ENCODE measurements around the gene CPSF4L.
"Not testable (repeated sequence)": the region's sequence is repeated elsewhere in the genome, so short reads cannot be mapped to it uniquely, and the experiment has no call there.

CPSF4L gene

DNA sequence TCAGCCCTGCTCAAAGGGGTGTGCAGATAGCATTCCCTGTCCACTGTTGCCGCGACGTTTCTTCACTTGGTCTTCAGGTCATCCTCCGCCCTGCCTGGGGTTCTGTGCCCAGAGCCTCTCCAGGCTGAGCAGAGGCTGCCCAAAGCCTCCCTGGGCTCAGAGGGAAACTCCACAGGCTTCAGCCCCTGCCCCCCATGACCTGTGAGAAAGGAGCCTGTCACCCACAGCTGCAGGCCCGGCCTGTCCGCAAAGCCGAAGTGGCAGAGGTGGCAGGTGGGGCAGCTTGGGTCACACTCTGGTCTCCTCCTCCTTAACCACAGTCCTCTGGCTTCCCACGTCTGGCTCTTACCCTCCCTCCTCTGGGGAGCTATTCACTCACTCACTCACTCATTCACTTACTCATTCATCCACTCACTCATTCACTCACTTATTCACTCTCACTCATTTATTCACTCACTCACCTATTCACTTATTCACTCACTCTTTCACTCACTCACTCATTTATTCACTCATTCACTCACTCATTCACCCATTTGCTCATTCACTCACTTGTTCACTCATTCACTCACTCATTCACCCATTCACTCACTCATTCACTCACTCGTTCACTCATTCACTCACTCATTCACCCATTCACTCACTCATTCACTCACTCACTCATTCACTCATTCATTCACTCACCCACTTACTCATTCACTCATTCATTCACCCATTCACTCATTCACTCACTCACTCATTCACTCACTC is 7.1 kb upstream of the CPSF4L start:
- DNase-seq (ENCODE audit: low spot score), result peak; percentile 16

DNA sequence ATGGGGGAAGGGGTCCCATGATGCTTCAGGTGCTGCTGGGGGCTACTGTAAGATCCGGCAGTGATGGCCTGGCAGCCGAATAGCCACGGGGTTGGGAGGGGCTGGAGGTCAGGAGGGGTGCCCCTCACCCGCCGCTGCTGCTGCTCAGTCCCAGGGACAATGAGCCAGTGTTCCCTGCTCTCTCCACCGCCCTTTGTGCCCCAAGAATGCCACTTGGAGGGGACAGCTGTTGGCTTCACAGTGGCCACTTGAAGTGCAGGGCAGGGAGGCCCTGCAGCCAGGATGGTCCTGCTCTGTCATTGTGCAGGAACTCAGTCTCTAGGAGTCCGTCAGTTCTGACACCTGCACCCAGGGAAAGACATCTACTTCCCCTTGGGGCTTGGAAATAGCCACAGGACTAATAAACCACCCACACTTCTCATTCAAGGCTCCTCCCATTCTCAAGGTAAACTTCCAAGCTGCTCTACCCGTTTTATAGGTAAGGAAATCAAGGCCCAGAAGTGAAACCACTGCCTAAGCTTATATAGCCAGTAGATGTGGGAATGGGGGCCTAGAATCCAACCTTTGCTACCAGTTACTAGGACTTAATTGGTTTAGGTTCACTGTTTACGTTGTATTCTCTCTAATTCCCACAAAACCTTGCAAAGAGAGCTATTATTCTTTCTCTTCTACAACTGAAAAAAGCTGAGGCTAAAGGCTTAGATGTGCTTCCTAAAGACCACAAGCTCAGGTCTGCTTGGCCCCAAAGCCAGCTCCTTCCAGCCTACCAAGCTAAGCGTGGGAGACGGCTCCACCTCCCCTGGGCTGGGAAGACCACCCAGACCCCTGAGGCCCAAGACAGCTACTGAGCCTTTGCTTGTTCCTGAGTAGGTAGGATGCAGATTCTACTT is 6.2 kb upstream of the CPSF4L start:
- DNase-seq (ENCODE audit: low spot score), result no peak

DNA sequence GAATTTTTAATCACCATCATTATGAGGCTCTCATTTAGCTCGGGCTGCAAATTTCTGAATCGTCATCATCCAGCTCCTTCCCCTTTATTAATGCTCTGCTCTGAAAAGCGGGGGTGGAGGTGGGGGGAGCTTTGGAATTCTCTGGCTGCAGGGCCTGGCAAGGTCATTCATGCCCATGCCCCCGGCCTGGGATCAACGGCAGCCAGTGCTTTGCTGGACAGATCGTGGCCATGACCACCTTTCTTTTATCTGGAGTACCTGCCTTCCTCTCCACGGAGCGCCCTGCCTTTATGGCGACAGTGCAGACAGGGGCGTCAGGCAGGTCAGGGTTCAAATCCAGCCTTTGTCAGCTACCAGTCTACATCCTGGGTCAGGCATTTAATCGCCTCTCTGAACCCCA is 5.1 kb upstream of the CPSF4L start:
- no peak for DNase-seq (ENCODE audit: low spot score)

DNA sequence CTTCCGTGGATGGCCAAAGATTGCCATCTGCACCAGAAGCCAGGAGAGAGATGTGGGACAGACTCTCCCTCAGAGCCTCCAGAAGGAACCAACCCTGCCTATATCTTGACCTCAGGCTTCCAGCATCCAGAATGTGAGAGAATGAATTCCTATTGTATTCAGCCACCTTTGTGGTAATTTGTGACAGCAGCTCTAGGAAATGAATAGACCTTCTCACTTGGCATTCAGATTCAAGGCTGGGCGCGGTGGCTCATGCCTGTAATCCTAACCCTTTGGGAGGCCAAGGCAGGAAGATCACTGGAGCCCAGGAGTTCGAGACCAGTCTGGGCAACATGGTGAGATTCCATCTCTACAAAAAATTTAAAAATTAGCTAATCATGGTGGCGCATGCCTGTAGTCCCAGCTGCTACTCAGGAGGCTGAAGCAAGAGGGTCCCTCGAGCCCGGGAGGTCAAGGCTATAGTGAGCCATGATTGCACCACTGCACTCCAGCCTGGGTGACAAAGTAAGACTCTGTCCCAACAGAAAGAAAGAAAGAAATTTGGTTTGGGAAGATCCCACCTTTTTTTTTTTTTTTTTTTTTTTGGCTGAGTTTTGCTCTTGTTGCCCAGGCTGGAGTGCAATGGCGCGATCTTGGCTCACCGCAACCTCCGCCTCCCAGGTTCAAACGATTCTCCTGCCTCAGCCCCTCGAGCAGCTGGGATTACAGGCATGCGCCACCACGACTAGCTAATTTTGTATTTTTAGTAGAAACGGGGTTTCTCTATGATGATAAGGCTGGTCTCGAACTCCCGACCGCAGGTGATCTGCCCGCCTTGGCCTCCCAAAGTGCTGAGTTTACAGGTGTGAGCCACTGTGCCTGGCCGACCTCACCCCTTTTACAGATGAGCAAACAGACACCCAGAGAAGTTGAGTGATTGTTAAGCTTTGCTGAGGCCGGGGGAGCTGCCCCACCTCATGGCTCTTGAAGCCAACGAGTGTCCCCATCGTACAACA is 4.3 kb upstream of the CPSF4L start:
- no peak for DNase-seq (ENCODE audit: low spot score)

DNA sequence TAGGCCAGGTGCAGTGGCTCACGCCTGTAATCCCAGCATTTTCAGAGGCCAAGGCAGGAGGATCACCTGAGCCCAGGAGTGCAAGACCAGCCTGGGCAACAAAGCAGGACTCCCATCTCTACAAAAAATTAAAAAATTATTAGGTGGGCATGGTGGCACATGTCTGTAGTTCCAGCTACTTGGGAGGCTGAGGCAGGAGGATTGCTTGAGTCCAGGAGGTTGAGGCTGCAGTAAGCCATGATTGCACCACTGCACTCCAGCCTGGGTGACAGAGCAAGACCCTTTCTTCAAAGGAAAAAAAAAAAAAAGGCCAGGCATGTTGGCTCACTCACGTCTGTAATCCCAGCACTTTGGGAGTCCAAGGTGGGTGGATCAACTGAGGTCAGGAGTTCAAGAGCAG is 2.8 kb upstream of the CPSF4L start:
- DNase-seq (ENCODE audit: low spot score), result not testable (repeated sequence)

DNA sequence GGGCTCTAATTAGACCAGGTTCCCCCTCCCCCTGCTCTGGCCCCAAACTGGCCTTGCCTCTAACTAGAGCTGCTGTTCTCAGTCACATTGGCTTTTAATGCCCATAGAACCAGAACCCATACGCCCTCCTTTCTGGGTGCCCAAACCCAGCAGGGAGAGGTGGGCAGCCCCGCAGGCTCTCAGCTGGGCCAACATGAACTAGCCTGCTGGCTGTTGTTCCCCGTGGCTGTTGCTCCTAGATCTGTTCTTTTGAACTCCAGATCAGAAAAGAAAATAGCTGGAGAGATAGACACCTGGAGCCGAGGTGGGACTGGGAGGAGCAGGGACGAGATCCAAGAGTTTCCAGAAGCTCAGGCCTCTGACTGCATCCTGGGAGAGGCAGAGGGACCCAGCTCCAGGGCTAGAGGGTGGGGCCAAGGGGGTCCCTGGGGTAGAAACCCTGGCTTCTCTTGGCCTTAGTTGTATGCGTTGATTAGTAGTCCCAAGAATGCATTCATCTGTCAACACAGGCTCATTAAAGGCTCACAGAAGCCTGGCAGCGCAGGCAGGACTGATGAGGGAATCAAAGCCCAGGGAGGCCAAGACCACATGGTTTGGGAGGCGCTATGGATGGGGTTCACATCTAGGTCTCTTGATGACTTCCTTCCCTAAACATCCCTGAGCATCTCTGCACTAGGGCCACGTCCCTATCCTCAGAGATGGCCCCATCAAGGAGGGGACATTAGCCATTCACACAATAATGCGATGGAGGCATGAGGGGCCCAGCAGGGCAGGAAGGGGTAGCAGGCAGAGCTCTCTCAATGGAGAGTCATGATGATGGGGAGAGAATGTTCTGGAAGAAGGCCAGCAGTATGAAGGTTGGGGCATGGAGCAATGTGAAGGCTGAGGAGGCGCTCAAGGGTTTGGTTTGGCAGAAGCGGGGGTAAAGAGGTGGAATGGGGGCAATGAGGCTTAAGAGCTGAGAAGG is 1.3 kb upstream of the CPSF4L start:
- DNase-seq (ENCODE audit: low spot score), result no peak

DNA sequence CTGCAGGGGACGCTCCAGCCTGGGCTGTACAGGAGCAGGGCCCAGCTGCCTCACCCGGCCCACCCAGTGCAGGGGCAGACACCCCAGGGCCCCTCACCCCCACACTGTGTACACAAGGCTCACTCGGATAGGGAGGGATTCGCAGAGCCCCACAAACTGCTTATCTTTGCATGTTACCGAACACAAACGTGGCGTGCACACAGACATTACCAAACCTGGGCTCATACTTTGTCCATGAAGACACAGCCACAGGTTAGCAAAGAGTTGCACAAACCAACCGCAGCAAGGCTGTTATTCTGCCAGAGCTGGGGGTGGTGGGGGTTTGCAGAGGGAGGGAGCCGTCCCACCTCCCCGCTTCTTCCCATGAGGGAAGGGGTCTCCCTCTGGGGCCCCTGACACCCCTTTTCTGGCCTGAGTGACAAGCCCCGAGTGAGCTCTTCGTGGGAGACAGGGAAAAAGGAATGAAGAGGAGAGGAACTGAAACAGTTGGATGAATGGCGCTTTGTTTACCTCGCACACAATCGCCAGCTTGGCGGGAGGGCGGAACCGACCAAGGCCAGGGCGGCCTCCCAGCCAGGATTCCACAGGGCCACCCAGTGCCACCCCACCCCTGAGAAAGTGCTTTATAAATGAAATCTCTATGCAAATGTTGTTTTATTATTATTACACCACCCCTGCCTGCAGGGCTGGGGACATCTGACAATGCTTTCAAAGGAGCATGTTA is 434 bp upstream of the CPSF4L start:
- DNase-seq (ENCODE audit: low spot score), result no peak

DNA sequence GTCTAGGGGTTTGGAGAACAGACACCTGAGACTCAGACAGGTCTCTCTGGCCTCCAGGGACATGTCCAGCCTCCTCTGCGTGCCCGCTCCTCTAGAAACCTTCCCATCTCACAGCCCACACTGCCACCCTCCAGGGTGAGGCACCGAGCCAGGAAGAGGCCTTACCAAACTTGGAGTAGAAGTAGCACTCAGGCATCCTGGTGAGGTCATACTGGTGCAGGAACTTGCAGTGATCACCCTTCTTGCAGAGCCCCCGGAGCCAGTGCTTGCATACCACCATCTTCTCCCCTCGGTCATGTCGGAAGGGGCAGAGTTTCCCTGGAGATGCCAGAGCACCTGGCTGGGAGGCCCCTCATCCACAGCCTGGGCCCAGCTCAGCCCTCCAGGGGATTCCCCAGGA is 4.2 kb downstream of the CPSF4L start:
- DNase-seq (ENCODE audit: low spot score), result no peak

DNA sequence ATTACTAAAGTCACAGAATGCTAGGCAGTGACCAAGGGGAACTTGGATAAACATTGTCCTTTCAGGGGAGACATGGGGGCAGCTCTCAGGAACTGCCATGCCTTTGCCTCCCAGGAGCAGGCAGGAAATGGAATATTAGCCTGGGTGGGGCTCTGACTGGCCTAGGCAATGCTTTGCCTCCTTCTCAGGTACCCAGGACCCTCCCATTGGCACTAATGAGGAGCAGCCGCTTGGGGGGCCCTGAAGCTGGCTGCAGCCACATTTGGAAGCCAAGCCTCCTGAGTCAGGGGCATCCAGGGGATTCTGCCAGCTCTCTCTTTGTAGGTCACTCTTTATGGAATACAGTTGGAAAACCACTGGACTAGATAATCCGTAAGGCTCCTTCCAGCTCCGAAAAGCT is 5.5 kb downstream of the CPSF4L start:
- DNase-seq (ENCODE audit: low spot score), result no peak

DNA sequence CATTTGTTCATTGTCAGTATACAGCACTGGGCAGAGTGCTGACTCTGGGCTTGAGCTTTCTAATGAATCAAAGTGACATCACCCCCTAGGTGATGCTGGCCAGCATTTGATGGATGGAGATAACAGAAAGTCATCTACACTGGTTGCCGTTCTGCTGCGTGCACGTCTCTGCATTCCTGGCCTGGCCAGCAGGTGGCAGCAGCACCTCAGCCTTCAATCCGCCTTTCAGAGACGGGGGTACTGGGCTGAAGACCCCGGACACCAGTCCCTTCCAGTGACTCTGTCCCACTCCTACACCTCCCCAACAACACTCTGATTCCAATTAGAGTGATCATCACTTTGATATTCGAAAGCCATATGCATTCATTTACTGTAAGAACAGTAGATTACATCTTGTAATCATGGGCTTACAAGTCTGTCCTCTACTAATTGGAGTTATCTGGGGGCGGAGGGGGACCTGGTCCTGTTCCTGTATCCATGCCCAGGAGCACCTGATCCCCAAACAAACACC is 6.0 kb downstream of the CPSF4L start:
- DNase-seq (ENCODE audit: low spot score), result peak; percentile 79

DNA sequence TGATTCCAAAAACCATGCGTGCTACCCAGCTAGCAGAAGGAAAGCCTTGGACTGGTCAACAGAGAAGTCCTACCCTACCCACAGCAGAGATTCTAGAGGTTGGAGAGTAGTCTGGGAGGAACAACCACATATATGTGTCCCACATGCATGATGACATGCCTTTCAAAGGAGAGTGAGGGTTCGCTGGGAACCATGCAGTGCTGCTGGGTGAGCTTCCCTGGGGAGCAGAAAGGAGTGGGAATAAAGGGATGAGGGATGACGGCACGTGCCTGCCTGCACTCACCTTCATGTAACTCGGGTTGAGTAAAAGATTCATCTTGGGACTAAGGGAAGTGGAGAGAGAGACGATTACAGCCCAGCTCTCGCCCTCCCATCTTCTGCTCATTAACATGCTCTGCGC is 9.8 kb downstream of the CPSF4L start:
- DNase-seq (ENCODE audit: low spot score), result no peak

DNA sequence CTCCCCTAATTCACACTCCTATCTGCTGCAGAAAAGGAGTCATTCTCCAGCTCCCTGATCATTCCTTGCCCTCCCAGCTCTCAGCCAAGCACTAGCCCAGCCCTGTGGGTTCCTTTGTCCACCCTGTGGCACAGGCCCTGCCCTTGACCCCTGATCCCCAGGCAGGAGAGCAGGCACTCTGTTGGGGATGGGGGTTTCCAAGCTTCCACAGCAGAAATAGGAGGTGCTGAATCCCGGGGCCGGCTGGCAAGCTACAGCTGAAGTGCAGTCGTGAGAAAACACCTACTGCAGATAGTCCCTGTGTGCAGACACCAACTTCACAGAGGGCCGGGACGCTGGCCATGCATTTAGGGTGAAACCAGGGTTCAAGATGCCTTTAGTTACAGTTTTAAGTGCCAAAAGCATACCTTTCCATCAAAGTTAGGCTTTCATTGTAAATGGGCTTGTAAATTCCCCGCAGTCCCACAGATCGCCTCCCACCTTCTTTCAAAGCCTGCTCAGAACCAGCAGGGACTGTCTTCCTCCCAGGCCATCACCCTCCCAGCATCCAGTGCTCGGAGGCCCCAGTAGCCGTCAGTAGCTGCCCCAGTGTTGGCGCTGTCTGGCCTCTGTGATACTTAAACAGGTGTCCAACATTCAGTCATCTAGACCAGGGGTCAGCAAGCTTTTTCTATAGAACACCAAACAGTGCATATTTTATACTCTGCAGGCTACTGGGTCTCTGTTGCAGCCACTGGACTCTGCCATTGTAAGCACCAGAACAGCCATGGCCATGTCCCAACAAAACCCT is 10.6 kb downstream of the CPSF4L start:
- DNase-seq (ENCODE audit: low spot score), result no peak

DNA sequence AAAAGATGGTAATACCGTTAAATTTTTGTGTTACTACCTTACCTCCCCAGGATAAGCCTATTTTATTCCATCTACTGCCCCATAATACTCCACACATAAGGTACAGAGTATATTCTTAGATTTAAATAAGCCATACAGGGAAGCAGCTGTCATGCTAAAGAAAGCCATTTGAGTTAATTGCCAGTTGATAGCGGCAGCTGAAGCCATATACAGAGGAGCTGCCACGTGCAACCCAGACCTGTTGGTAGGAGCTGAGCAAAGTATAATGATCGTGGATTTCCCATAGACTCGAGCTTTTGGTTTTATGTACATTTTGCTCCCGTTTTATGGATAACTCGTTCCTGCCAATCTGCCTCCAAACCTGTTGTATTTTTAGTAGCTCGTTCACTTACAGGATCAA is 12.0 kb downstream of the CPSF4L start:
- no peak for DNase-seq (ENCODE audit: low spot score)

DNA sequence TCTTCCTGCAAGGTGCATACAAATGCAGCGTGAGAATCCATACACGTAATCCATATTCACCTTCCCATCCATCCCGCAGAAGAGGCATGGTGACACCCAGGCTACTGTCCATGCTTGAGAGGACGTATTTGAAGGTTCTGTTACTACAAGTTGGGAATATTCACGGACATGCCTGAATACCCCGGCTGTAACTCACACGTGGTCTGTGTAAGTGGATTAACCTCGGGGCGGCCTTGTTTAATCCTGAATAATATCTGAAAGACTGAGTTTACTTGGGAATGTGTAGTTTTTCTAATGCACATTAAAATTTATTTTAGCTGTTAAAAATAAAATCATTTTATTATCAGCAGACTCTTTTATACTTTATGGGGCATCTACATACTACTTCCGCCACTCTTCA is 13.1 kb downstream of the CPSF4L start:
- DNase-seq (ENCODE audit: low spot score), result no peak

DNA sequence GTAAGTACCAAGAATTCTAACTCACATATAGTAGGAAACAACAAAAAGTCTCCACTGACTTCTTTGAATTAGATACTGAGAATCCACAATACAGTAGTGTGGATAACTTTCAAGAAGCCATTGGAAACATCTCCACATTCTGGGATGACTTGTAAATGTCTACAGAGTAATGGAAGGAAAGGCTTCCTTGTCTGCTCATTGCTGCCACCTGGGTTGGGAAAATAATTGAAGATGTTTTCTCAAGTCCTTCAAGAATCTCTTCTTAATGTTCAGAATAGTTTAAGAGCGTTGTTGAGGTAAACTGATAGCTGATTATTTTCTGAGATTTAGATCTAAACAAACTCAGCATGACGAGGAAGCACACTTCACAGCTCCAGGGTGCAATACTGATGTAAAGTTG is 14.0 kb downstream of the CPSF4L start:
- no peak for DNase-seq (ENCODE audit: low spot score)

DNA sequence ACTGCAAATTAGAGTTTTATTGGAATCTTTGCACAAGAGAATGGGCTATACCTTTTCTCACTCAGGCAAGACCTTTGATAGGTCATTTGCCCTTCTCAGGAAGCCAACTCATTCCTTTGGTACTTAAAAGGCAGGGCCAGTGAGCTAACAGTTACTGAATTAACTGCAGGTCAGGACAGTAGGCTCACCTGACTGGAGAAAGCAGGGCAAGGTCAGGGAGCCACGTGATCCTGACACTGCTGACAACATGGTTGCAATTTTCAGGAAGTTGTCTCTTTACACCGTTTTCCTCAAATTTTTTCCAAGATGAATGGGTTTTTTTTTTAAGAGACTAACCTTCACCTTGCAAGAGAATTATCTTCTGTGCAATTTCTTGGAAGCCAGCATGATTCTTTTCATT is 21.1 kb downstream of the CPSF4L start:
- DNase-seq (ENCODE audit: low spot score), result no peak

DNA sequence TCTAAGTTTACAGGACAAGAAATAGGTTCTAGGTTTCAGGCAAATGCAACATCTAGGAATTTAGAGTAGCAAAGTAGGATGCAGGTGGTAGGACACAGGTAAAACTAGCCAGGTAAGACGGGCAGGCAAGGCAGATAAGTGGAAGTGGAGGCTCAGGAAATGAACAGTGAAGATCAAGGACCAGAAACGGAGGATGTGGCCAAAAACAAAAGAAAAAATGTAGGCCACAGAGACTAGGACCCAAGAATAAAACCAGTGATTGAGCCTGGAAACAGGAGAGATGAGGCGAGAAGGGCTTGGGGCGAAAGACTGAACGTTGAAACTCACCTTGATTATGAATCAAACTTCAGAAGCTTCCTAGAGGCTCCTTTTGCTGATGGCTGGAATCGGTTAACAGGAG is 24.0 kb downstream of the CPSF4L start:
- no peak for DNase-seq (ENCODE audit: low spot score)

DNA sequence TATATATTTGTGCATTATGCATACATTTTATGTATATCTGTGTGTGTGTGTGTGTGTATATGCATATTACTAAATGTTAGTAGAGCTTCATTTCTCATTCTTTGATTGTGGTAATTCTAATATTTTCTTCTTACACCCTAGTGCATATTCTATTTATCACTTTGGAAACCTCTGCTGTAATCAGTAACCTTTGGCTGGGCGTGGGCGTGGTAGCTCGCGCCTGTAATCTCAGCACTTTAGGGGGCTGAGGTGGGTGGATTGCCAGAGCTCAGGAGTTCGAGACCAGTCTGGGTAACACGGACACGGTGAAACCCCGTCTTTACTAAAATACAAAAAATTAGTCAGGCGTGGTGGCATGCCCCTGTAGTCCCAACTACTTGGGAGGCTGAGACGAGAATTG is 26.9 kb downstream of the CPSF4L start:
- DNase-seq (ENCODE audit: low spot score), result no peak

Measured in RKO (cell line).